Measurements from ENCODE around the gene SLC25A33. TPM values are rescaled to one million over a fixed set of nuclear protein-coding genes. Genes with fewer than 3 reads are reported as not detected.

SLC25A33 gene
- total and polyA plus RNA-seq, 2 donors from 2014 or later, result 3.8 to 11.3 TPM

DNA sequence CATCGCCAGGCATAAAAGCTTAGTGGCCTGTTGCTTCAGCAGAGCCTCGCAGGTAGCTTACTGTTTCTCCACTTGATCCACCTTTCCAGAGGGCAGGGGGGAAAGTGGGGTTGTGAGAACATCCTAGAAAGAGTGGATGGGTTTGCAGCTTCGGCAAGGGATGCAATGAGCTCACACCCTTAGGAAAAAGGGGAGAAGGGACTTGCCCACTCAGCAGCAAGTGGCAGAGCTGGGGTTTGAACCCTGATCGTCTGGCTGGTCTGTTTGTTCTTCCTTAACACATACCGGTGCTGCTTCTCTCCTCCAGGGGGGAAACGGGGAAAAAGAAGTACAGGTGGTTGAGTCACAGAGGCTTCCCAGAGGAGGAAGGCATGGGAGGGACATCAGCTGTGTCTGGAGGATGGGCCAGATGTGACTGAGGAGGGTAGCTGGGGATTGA is 50.5 kb downstream of the SLC25A33 start:
- no peaks in the 10 kb centered on the region for H3K36me3 ChIP-seq (ENCODE audit: control insufficient read depth in 2 of 3, insufficient read depth in 3 of 3, low read length in 3 of 3)
- TF ChIP-seq, protein P1, sequence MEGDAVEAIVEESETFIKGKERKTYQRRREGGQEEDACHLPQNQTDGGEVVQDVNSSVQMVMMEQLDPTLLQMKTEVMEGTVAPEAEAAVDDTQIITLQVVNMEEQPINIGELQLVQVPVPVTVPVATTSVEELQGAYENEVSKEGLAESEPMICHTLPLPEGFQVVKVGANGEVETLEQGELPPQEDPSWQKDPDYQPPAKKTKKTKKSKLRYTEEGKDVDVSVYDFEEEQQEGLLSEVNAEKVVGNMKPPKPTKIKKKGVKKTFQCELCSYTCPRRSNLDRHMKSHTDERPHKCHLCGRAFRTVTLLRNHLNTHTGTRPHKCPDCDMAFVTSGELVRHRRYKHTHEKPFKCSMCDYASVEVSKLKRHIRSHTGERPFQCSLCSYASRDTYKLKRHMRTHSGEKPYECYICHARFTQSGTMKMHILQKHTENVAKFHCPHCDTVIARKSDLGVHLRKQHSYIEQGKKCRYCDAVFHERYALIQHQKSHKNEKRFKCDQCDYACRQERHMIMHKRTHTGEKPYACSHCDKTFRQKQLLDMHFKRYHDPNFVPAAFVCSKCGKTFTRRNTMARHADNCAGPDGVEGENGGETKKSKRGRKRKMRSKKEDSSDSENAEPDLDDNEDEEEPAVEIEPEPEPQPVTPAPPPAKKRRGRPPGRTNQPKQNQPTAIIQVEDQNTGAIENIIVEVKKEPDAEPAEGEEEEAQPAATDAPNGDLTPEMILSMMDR (IDR thresholded peaks at IDR 0.05; ENCODE audit: borderline replicate concordance, extremely low read depth, insufficient read depth), result no peak
- no peaks in the 10 kb centered on the region for H3K27me3 ChIP-seq (ENCODE audit: control insufficient read depth, insufficient read depth, low read length)
- DNase-seq, result no peak
- no peak overlapping the region for H3K27ac ChIP-seq (ENCODE audit: low read depth in 2 of 2, low read length in 2 of 2)
- H3K9ac ChIP-seq (ENCODE audit: low read length in 3 of 3), result peak overlapping the region in 2 of 3 donors; percentile 5 to 69
- intact Hi-C loops (cut with DNase I), result no loop called here
- peaks cover 0 to 25% (median 13%) of the 10 kb centered on the region in 3 donors for H3K4me1 ChIP-seq (ENCODE audit: control insufficient read depth in 2 of 3, insufficient read depth in 2 of 3, low read depth in 1 of 3, low read length in 3 of 3)
- no peaks in the 10 kb centered on the region for H3K9me3 ChIP-seq (ENCODE audit: control insufficient read depth in 2 of 3, insufficient read depth in 1 of 3, low read length in 3 of 3)
- H3K4me3 ChIP-seq (ENCODE audit: low read length in 3 of 3), result peak overlapping the region; percentile 46 to 66 (median 63)
- FAIRE-seq, result no peak

DNA sequence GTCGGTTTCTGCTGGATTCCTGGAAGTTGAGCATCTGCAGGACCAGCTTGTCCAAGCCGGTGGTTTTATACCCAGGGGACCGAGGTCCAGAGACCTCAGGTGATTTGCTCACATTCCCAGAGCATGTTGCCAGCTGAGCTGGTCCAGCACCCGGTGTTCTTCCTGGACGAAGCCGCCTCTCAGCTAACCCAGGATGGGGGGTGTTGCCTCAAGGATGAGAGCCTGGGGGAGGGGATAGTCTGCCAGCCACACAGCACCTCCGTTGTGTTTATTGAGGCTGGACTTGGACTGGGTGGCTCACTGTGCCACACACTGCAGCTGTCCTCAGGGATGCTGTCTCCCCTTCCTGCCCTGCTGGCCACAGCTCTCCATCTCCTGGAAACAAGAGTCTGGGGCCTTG is 50.9 kb downstream of the SLC25A33 start:
- H3K9ac ChIP-seq (ENCODE audit: low read length in 3 of 3), result peak overlapping the region in 1 of 3 donors; percentile 15
- intact Hi-C loops (cut with DNase I), result no loop called here
- H3K36me3 ChIP-seq (ENCODE audit: control insufficient read depth in 2 of 3, insufficient read depth in 3 of 3, low read length in 3 of 3), result no peaks in the 10 kb centered on the region
- H3K4me3 ChIP-seq (ENCODE audit: low read length in 3 of 3), result peak overlapping the region in 1 of 3 donors; percentile 63
- H3K27me3 ChIP-seq (ENCODE audit: control insufficient read depth, insufficient read depth, low read length), result no peaks in the 10 kb centered on the region
- H3K4me1 ChIP-seq (ENCODE audit: control insufficient read depth in 2 of 3, insufficient read depth in 2 of 3, low read depth in 1 of 3, low read length in 3 of 3), result peaks cover 0 to 25% (median 13%) of the 10 kb centered on the region in 3 donors
- no peak for FAIRE-seq
- no peaks in the 10 kb centered on the region for H3K9me3 ChIP-seq (ENCODE audit: control insufficient read depth in 2 of 3, insufficient read depth in 1 of 3, low read length in 3 of 3)
- DNase-seq, result no peak
- no peak overlapping the region for H3K27ac ChIP-seq (ENCODE audit: low read depth in 2 of 2, low read length in 2 of 2)
- TF ChIP-seq, protein P1 (IDR thresholded peaks at IDR 0.05; ENCODE audit: borderline replicate concordance, extremely low read depth, insufficient read depth), result no peak

DNA sequence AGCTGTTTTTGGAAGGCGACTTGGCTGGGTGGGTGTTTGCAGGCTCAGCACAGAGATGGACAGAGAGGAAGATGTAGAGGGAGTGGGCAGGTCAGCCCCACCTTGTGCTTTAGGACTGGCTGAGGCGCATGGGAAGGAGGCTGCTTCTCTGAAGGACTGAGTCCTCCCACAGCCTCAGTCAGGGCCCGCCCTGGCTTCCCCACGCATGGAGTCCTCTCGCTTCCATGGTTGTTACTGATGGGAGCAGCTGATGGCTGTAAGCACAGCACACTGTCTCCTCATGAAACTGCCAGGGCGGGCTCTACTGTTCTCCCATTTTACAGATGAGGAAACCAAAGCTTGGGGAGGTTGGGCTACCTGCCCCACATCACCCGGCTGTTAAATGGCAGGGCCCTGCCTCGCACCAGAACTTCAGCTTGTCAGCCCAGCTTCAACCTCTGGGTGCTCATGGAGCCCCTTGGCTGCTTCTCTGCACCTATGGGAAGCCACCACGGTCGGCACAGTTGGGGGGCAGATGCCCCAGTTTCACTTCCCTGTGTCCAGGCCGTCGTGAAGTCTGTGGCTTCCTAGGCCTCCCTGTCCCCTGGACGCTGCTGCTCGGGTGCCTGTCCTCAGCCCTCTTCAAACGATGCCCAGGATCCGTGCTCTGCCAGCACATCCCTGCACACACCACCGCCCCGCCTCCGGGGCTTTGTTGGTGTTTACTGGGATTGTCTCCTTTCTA is 51.8 kb downstream of the SLC25A33 start:
- peaks cover 0 to 25% (median 13%) of the 10 kb centered on the region in 3 donors for H3K4me1 ChIP-seq (ENCODE audit: control insufficient read depth in 2 of 3, insufficient read depth in 2 of 3, low read depth in 1 of 3, low read length in 3 of 3)

More for the DNA sequence above, 51.8 kb downstream of the SLC25A33 start:
- Histone ChIP-seq H3K27ac (ENCODE audit: low read depth in 2 of 2, low read length in 2 of 2) (no peak overlapping the region), H3K9me3 (ENCODE audit: control insufficient read depth in 2 of 3, insufficient read depth in 1 of 3, low read length in 3 of 3) (no peaks in the 10 kb centered on the region), H3K4me3 (ENCODE audit: low read length in 3 of 3) (no peak overlapping the region), H3K36me3 (ENCODE audit: control insufficient read depth in 2 of 3, insufficient read depth in 3 of 3, low read length in 3 of 3) (no peaks in the 10 kb centered on the region), H3K9ac (ENCODE audit: low read length in 3 of 3) (no peak overlapping the region), H3K27me3 (ENCODE audit: control insufficient read depth, insufficient read depth, low read length) (no peaks in the 10 kb centered on the region)
- DNase-seq, result no peak
- intact Hi-C loops (cut with DNase I), result no loop called here
- FAIRE-seq, result no peak
- TF ChIP-seq, protein P1 (IDR thresholded peaks at IDR 0.05; ENCODE audit: borderline replicate concordance, extremely low read depth, insufficient read depth), result no peak

Data from kidney (tissue), 14 donors.